SU-DHL-6 (cell line): ENCODE data around the gene MYOF.

Experiments
- H2AFZ ChIP-seq: fragments of 200-600 bp; sonication (generic); 2 replicates; pipeline ENCODE4 v1.6.1; 2014; ENCODE audit warnings: low read depth, mild to moderate bottlenecking, moderate library complexity, mixed read lengths, antibody characterized with exemption, low read length; ENCODE audit not compliant: severe bottlenecking
- H3F3A ChIP-seq: fragments of 200-600 bp; shearing (Covaris generic); 2 replicates; pipeline ENCODE4 v1.6.0; 2016; ENCODE audit warnings: antibody characterized with exemption, mild to moderate bottlenecking; ENCODE audit not compliant: insufficient read depth
- H3K27ac ChIP-seq: fragments of 200-600 bp; sonication (generic); 2 replicates; pipeline ENCODE4 v1.5.1; 2016; ENCODE audit warnings: low read depth, mild to moderate bottlenecking, low read length, moderate library complexity, mixed read lengths
- H3K27me3 ChIP-seq: fragments of 200-600 bp; sonication (generic), shearing (Covaris generic); 2 replicates; pipeline ENCODE4 v1.6.0; 2014; ENCODE audit warnings: mild to moderate bottlenecking, low read length
- H3K36me3 ChIP-seq: fragments of 200-600 bp; sonication (generic); 2 replicates; pipeline ENCODE4 v1.6.1; 2014; ENCODE audit warnings: mild to moderate bottlenecking, low read length, mixed read lengths
- H3K4me2 ChIP-seq: fragments of 300-600, 200-600 bp; shearing (Covaris generic), sonication (generic); 2 replicates; pipeline ENCODE4 v1.6.0; 2014; ENCODE audit warnings: low read length, low read depth, mild to moderate bottlenecking; ENCODE audit not compliant: poor library complexity, severe bottlenecking
- H3K4me3 ChIP-seq: fragments of 200-600 bp; sonication (generic); 2 replicates; pipeline ENCODE4 v1.5.1; 2014; ENCODE audit warnings: antibody characterized with exemption, low read length, mild to moderate bottlenecking, mixed read lengths; ENCODE audit not compliant: insufficient read depth, poor library complexity, severe bottlenecking
- H3K79me2 ChIP-seq: fragments of 200-600 bp; sonication (generic); 2 replicates; pipeline ENCODE4 v1.6.1; 2014; ENCODE audit warnings: mild to moderate bottlenecking, low read length, moderate library complexity; ENCODE audit not compliant: insufficient read depth
- H3K9ac ChIP-seq: fragments of 200-600 bp; sonication (generic); 2 replicates; pipeline ENCODE4 v1.7.0; 2014; ENCODE audit warnings: mild to moderate bottlenecking, low read length
- H3K9me2 ChIP-seq: fragments of 200-600 bp; sonication (generic); replicated peaks from 2 replicates; pipeline ENCODE4 v1.6.1; 2014; ENCODE audit warnings: low read length; ENCODE audit not compliant: insufficient read depth
- H3K9me3 ChIP-seq: fragments of 200-600 bp; sonication (generic); 2 replicates; pipeline ENCODE4 v1.6.1; 2014; ENCODE audit warnings: low read length, mixed read lengths; ENCODE audit not compliant: insufficient read depth
- H4K20me1 ChIP-seq: fragments of 200-600 bp; sonication (generic); 2 replicates; pipeline ENCODE4 v1.6.1; 2014; ENCODE audit warnings: low read depth, mild to moderate bottlenecking, antibody characterized with exemption, low read length, moderate library complexity, mixed read lengths
- CTCF ChIP-seq: fragments of 200-600 bp; sonication (generic); IDR thresholded peaks from one replicate; pipeline ENCODE4 v1.5.1; 2017; ENCODE audit warnings: antibody characterized with exemption, mild to moderate bottlenecking, low read length, moderate library complexity; ENCODE audit not compliant: insufficient read depth, poor library complexity, severe bottlenecking
- EZH2phosphoT487 ChIP-seq: fragments of 200-600 bp; sonication (generic), shearing (Covaris generic); conservative IDR thresholded peaks from 2 replicates; pipeline ENCODE4 v1.6.1; 2018; ENCODE audit warnings: mild to moderate bottlenecking, antibody characterized with exemption, low read length, moderate library complexity, mixed read lengths

The MYOF gene

GRCh38 chr10:93313798-93314197 is 168.3 kb downstream of the MYOF start:
- no peak overlapping the region for H3K27ac ChIP-seq
- no peaks in the 10 kb centered on the region for H3K79me2 ChIP-seq
- no peaks in the 10 kb centered on the region for H3K9me2 ChIP-seq
- no peak overlapping the region for H3K4me2 ChIP-seq
- no peaks in the 10 kb centered on the region for H3K9me3 ChIP-seq
- H2AFZ ChIP-seq, result no peak overlapping the region
- no peak overlapping the region for H3K4me3 ChIP-seq
- no peaks in the 10 kb centered on the region for H3K27me3 ChIP-seq
- no peak overlapping the region for H3K9ac ChIP-seq
- H3K36me3 ChIP-seq, result no peaks in the 10 kb centered on the region
- no peaks in the 10 kb centered on the region for H3F3A ChIP-seq
- H4K20me1 ChIP-seq, result no peaks in the 10 kb centered on the region
- TF ChIP-seq EZH2phosphoT487 (no peak), CTCF (no peak)

GRCh38 chr10:93309062-93309461 is 173.1 kb downstream of the MYOF start:
- no peaks in the 10 kb centered on the region for H4K20me1 ChIP-seq
- no peaks in the 10 kb centered on the region for H3K27me3 ChIP-seq
- H3K27ac ChIP-seq, result no peak overlapping the region
- H3K9ac ChIP-seq, result no peak overlapping the region
- no peak overlapping the region for H3K4me3 ChIP-seq
- no peaks in the 10 kb centered on the region for H3K9me3 ChIP-seq
- no peak for TF ChIP-seq EZH2phosphoT487
- TF ChIP-seq CTCF, result no peak
- H3K9me2 ChIP-seq, result no peaks in the 10 kb centered on the region
- no peaks in the 10 kb centered on the region for H3F3A ChIP-seq
- no peak overlapping the region for H2AFZ ChIP-seq
- H3K79me2 ChIP-seq, result no peaks in the 10 kb centered on the region
- no peaks in the 10 kb centered on the region for H3K36me3 ChIP-seq
- no peak overlapping the region for H3K4me2 ChIP-seq

- H3K27ac ChIP-seq, result no peak overlapping the region
- no peaks in the 10 kb centered on the region for H3F3A ChIP-seq
- H3K79me2 ChIP-seq, result no peaks in the 10 kb centered on the region
- no peak overlapping the region for H3K4me3 ChIP-seq
- H3K9ac ChIP-seq, result no peak overlapping the region
- H3K9me2 ChIP-seq, result no peaks in the 10 kb centered on the region
- H3K9me3 ChIP-seq, result no peaks in the 10 kb centered on the region
- no peaks in the 10 kb centered on the region for H3K27me3 ChIP-seq
- no peak overlapping the region for H2AFZ ChIP-seq
- H4K20me1 ChIP-seq, result no peaks in the 10 kb centered on the region
- TF ChIP-seq CTCF (no peak), EZH2phosphoT487 (no peak)
- H3K4me2 ChIP-seq, result no peak overlapping the region
- no peaks in the 10 kb centered on the region for H3K36me3 ChIP-seq
These were observed 177.0 kb downstream of the MYOF start for GRCh38 chr10:93305122-93305521.
